HPDE6-E6E7 (cell line): ENCODE results near the gene STUB1.

Experiments
- DNase-seq: peaks from one replicate; pipeline ENCODE4 v3.0.0; 2011; ENCODE audit warnings: missing footprints; ENCODE audit errors: extremely low spot score

Gene STUB1

GRCh38 chr16:667113-667779, 13.0 kb upstream of the STUB1 start:
- no peak for DNase-seq

DNA sequence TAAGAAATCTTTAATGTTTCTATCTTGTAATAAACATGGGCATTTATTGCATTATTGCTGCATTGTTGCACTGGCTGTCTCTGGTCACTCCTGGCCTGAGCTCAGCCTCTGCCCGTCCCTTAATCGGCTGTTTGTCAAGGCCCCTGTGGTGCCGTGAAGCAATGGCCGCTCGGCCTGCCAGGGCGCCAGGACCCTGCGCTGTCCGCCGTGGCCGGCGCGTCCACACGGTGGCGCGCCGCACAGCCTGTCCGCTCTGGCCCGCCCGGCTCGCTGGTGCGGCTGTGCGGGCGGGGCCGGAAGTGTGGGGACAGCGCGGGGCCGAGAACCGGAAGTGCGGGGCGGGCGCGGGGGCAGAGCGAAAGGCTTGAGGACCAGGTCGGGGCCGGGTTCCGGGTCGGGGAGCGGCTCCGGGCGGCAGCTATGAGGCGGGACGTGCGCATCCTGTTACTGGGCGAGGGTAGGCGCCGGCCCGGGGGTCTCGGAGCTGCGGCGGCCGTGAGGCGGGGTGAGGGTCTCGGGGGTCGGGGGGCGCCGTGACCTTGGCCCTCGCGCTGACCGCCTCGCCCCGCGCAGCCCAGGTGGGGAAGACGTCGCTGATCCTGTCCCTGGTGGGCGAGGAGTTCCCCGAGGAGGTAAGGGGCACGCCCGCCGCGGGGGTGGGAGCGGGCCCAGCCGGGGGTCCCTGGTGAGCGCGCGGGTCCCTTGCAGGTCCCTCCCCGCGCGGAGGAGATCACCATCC, 12.3 kb upstream of the STUB1 start, which contains the start of gene RHOT2:
Gene RHOT2, plus strand, starts transcription at position 353 of the 739 bp plus-strand sequence. Its CDS starts 68 bp downstream, at position 421.
- peak; percentile 76 for DNase-seq

- DNase-seq, result no peak
These were observed 11.6 kb upstream of the STUB1 start for GRCh38 chr16:668519-669171.

DNA sequence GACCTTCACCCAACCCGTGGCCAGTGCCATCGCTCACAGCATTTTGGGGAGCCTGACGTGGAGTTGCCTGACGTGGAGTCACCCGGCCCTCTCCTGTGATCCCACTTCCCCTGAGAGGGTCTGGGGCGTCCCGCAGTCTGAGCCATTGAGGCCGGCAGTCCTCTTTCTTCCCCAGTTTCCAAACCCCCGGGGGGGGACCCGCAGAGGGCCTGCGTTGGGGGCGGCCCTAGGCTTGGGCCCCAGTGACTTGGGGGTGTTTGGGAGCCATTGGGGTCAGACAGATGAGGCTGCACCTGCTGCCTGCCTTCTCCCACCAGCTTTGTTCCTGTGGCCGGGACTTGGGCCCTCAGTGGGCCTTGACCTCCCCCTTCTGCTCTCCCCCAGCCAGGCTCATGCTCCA, 10.5 kb upstream of the STUB1 start:
- DNase-seq, result no peak

- DNase-seq, result no peak
These were observed 9.5 kb upstream of the STUB1 start for GRCh38 chr16:670485-671352.

GRCh38 chr16:671353-672131, 8.7 kb upstream of the STUB1 start:
- no peak for DNase-seq

DNA sequence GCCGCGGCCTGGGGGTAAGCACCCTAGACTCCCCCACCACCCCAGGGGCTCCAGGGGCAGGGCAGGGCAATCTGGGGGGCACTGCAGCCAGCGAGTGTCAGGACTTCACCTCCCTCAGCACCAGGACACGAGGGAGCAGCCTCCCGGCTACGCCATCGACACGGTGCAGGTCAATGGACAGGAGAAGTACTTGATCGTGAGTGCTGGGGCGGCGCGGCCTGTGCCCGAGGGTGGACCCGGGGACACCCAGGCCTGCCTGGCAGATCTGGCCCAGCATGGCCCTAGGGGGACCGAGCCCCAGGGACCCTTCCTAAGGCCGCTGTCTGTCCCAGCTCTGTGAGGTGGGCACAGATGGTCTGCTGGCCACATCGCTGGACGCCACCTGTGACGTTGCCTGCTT, 7.8 kb upstream of the STUB1 start:
- no peak for DNase-seq

DNA sequence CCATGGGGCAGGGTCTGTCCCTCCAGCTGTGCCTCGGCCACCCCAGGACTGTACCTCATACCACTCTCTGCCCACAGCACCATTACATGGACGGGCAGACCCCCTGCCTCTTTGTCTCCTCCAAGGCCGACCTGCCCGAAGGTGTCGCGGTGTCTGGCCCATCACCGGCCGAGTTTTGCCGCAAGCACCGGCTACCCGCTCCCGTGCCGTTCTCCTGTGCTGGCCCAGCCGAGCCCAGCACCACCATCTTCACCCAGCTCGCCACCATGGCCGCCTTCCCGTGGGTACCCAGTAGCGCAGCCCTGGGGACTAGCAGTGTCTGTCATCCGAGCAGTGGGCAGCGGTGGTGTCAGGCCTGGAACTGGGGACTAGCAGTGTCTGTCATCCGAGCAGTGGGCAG, 7.4 kb upstream of the STUB1 start:
- no peak for DNase-seq

- DNase-seq, result no peak
These were observed 6.7 kb upstream of the STUB1 start for GRCh38 chr16:673399-673991.

GRCh38 chr16:674214-674881, 5.9 kb upstream of the STUB1 start:
- DNase-seq, result no peak

GRCh38 chr16:674968-675883, 5.0 kb upstream of the STUB1 start, which contains the start of gene RHBDL1:
RHBDL1 (plus strand) TSS chr16:675671; CDS start chr16:675791, 120 bp downstream.
- DNase-seq, result no peak

DNA sequence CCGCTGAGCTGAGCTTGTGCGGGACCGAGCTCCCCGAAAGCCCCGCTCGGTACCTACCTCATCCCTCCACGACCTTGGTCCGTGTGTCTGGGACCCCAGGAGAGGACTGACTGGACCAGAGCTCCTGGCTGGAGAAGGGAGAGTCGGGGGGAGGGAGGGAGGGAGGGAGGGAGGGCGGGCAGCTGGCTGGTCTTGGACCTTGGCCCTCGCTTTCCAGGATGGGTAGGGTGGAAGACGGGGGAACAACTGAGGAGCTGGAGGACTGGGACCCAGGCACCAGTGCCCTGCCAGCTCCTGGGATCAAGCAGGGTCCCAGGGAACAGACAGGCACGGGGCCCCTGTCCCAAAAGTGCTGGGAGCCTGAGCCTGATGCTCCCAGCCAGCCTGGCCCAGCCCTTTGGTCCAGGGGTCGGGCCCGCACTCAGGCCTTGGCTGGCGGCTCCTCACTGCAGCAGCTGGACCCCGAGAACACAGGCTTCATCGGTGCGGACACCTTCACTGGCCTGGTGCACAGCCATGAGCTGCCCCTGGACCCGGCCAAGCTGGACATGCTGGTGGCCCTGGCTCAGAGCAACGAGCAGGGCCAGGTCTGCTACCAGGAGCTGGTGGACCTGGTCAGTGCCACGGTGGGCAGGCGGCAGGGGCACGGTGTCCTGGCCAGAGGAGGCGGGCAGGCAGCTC, 4.2 kb upstream of the STUB1 start:
- DNase-seq, result no peak

DNA sequence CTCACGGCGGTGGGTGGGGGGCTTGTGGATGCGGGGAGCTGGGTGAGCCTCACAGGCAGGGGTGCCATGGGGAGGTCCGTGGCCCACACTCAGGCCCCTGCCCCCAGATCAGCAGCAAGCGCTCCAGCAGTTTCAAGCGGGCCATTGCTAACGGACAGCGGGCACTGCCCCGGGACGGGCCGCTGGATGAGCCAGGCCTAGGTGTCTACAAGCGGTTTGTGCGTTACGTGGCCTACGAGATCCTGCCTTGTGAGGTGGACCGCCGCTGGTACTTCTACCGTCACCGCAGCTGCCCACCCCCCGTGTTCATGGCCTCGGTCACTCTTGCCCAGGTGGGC, 3.7 kb upstream of the STUB1 start:
- no peak for DNase-seq

- peak; percentile 91 for DNase-seq
These were observed 3.3 kb upstream of the STUB1 start for GRCh38 chr16:676913-677312.

DNA sequence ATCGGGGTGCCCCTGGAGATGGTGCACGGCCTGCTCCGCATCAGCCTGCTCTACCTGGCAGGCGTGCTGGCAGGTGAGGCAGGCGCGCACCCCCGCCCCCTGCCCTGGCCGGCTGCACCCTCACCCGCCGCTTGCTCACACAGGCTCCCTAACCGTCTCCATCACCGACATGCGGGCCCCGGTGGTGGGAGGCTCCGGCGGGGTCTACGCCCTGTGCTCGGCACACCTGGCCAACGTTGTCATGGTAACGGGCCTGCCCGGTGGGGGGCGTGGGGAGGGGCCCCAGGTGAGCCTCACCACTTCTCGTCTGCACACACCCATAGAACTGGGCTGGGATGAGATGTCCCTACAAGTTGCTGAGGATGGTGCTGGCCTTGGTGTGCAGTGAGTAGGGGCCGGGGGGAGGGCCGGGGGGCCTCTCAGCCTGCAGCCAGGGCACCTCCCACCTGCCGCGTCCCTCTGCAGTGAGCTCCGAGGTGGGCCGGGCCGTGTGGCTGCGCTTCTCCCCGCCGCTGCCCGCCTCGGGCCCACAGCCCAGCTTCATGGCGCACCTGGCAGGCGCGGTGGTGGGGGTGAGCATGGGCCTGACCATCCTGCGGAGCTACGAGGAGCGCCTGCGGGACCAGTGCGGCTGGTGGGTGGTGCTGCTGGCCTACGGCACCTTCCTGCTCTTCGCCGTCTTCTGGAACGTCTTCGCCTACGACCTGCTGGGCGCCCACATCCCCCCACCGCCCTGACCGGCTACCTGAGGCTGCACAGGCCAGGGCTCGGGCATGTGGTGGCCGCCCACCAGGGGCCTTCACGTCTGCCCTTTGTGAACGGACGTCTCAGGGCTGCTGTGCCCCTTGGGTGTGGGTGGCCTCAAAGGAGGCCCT, 2.7 kb upstream of the STUB1 start:
- no peak for DNase-seq

DNA sequence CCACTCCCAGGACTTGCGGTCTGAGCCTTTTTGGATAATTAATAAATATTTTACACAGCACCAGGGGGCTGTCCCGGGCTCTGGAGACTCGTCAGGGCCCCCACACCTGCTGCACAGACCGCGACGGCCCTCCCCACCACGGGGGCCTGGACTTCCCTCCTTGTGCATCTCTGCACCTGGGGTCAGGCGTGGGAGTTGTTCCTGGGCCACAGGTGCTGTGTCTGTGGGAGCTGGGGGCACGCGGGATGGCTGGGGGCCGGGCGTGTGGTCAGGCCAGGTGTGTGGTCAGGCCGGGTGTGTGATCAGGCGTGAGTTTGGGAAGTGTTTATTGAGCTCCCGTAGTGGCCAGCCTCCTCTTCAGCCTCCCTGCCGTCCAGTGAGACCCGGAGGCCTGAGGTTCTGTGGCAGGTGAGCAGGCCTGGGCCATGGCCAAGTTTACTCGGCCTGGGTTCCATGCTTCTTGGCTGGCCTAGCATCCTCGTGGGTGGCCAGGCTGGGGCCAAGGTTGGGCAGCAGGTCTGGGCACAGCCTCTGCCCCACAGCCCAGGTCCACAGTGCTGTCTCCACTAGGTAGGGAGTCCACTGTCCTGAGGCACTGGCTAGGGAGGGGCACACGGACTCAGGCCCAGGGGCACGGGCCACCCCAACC, 1.9 kb upstream of the STUB1 start:
- DNase-seq, result no peak
